HEK293T (cell line): Measurements from ENCODE around the gene RIT2.

Experiments
- FOXK2 ChIP-seq: fragments of 450-650 bp; IDR thresholded peaks from 2 replicates; pipeline ENCODE4 v1.6.1; 2016; ENCODE audit warnings: mild to moderate bottlenecking
- HDGF ChIP-seq: fragments of 450-650 bp; IDR thresholded peaks from 2 replicates; pipeline ENCODE4 v1.6.1; 2017; ENCODE audit warnings: antibody characterized with exemption, borderline replicate concordance
- SP1 ChIP-seq: fragments of 450-650 bp; IDR thresholded peaks from 2 replicates; pipeline ENCODE4 v1.6.1; 2017

- TF ChIP-seq HDGF = no peak
- TF ChIP-seq FOXK2 = no peak
- TF ChIP-seq SP1 = no peak
Measured at GRCh38 chr18:42765302-42765701, 350.2 kb downstream of the RIT2 start.
